HCT116 (cell line): ENCODE measurements around the gene AMMECR1. TPM values are rescaled to one million over a fixed set of nuclear protein-coding genes. Genes with fewer than 3 reads are reported as not detected.

Source experiments
- ATAC-seq: fragments of 200-7000 bp; cut with Tn5 transposase; 2 replicates; pipeline ENCODE4 v1.9.1; 2020; ENCODE audit warnings: mild to moderate bottlenecking, moderate library complexity
- BruUV-seq: library from RNA; stranded (reverse); fragments of 400-500 nt; replicated peaks from 2 replicates; lab custom pipeline; 2021; lab: Mats Ljungman, UMichigan
- CTCF ChIA-PET: fragments of 300-600 bp; sonication (Branson Sonifier 250); formaldehyde crosslinking; loops from one replicate; lab custom pipeline; 2021; ENCODE audit warnings: antibody characterized with exemption; lab: Charles Lee
- POLR2A ChIA-PET: fragments of 300-600, 350-600 bp; sonication (Branson Sonifier 250); formaldehyde crosslinking; loops from one replicate; lab custom pipeline; 2021; ENCODE audit warnings: antibody characterized with exemption; lab: Charles Lee
- RAD21 ChIA-PET, 2 experiments: fragments of 300-600 bp; sonication (Branson Sonifier 250); formaldehyde crosslinking; loops; one replicate each; lab custom pipeline; 2023; ENCODE audit warnings: low total read pairs in 2 of 2; ENCODE audit not compliant: uncharacterized antibody in 2 of 2, unreplicated experiment in 2 of 2, low non-redundant PET in 1 of 2; lab: Charles Lee
- DNase-seq: peaks from one replicate; pipeline ENCODE4 v3.0.0-alpha.2; 2010; ENCODE audit warnings: low read depth, low spot score
- H2AFZ ChIP-seq: fragments of 200-600 bp; shearing (Covaris generic), sonication (generic); 2 replicates; pipeline ENCODE4 v1.6.1; 2017; ENCODE audit warnings: low read depth, mixed run types, mixed read lengths, antibody characterized with exemption, low read length; ENCODE audit not compliant: poor library complexity, severe bottlenecking
- H3K27ac ChIP-seq: 2 replicates; pipeline ENCODE4 v1.5.1; 2012; ENCODE audit warnings: low read depth, low read length
- H3K27me3 ChIP-seq: fragments of 200-600 bp; sonication (generic); 2 replicates; pipeline ENCODE4 v1.6.1; 2016; ENCODE audit warnings: mixed run types, low read length, mixed read lengths; ENCODE audit not compliant: insufficient read depth
- H3K36me3 ChIP-seq, 2 experiments: fragments of 200-500 bp in 1 of 2; fragments of 200-600 bp in 1 of 2; sonication (Bioruptor generic) in 1 of 2; sonication (generic) in 1 of 2; 2 replicates each; pipeline versions ENCODE4 v1.5.1 to v1.6.1; 2014 to 2016; ENCODE audit warnings: low read length in 2 of 2, inconsistent platforms in 1 of 2, mixed read lengths in 1 of 2, mixed run types in 1 of 2; ENCODE audit not compliant: insufficient read depth in 2 of 2, control insufficient read depth in 1 of 2
- H3K4me1 ChIP-seq, 2 experiments: fragments of 200-600 bp in 1 of 2; sonication (generic) in 1 of 2; 2 replicates each; pipeline versions ENCODE4 v1.5.1 to v1.6.1; 2012 to 2017; ENCODE audit warnings: low read length in 2 of 2, inconsistent platforms in 1 of 2, mild to moderate bottlenecking in 1 of 2, mixed read lengths in 1 of 2, mixed run types in 1 of 2, moderate library complexity in 1 of 2; ENCODE audit not compliant: insufficient read depth in 2 of 2, control insufficient read depth in 1 of 2
- H3K4me2 ChIP-seq: fragments of 200-600 bp; sonication (generic); 2 replicates; pipeline ENCODE4 v1.6.1; 2017; ENCODE audit warnings: mixed run types, low read length, mixed read lengths
- H3K4me3 ChIP-seq, 2 experiments: fragments of 200-600 bp in 1 of 2; sonication (generic) in 1 of 2; replicated peaks in 1 of 2; 2 replicates each; pipeline ENCODE4 v1.5.1; 2011 to 2016; ENCODE audit warnings: low read length in 2 of 2, control low read depth in 1 of 2, low read depth in 1 of 2, mild to moderate bottlenecking in 1 of 2, mixed read lengths in 1 of 2, mixed run types in 1 of 2
- H3K79me2 ChIP-seq: fragments of 200-600 bp; sonication (generic); 2 replicates; pipeline ENCODE4 v1.6.1; 2017; ENCODE audit warnings: mild to moderate bottlenecking, mixed run types, low read length, moderate library complexity, mixed read lengths; ENCODE audit not compliant: insufficient read depth
- H3K9ac ChIP-seq: fragments of 200-600 bp; sonication (generic); 2 replicates; pipeline ENCODE4 v1.6.1; 2016; ENCODE audit warnings: low read length, mixed read lengths
- H3K9me2 ChIP-seq: fragments of 200-600 bp; sonication (generic), shearing (Covaris generic); 2 replicates; pipeline ENCODE4 v1.6.1; 2017; ENCODE audit warnings: mixed run types, mild to moderate bottlenecking, moderate library complexity; ENCODE audit not compliant: insufficient read depth
- H3K9me3 ChIP-seq, 2 experiments: fragments of 200-500 bp in 1 of 2; fragments of 200-600 bp in 1 of 2; sonication (Bioruptor generic) in 1 of 2; sonication (generic) in 1 of 2; 2 replicates each; pipeline ENCODE4 v1.6.1; 2014 to 2017; ENCODE audit warnings: low read length in 2 of 2, mixed read lengths in 2 of 2, inconsistent platforms in 1 of 2, low read depth in 1 of 2, mild to moderate bottlenecking in 1 of 2, mixed run types in 1 of 2, moderate library complexity in 1 of 2; ENCODE audit not compliant: control insufficient read depth in 1 of 2, insufficient read depth in 1 of 2
- H4K20me1 ChIP-seq: fragments of 200-600 bp; sonication (generic), shearing (Covaris generic); 2 replicates; pipeline ENCODE4 v1.6.1; 2017; ENCODE audit warnings: mixed run types, mild to moderate bottlenecking, moderate library complexity; ENCODE audit not compliant: insufficient read depth
- CBX3 ChIP-seq: IDR thresholded peaks from 2 replicates; pipeline ENCODE4 v1.6.1; 2012; ENCODE audit warnings: low read depth
- CTCF ChIP-seq, 3 experiments: fragments of 200-600 bp in 1 of 3; sonication (generic) in 1 of 3; IDR thresholded peaks in 2 of 3; conservative IDR thresholded peaks in 1 of 3; 2 replicates each; pipeline ENCODE4 v1.5.1; 2012 to 2017; ENCODE audit warnings: low read depth in 2 of 3, low read length in 2 of 3, antibody characterized with exemption in 1 of 3, borderline replicate concordance in 1 of 3, control low read depth in 1 of 3, mild to moderate bottlenecking in 1 of 3, mixed read lengths in 1 of 3, mixed run types in 1 of 3, moderate library complexity in 1 of 3; ENCODE audit not compliant: insufficient read depth in 1 of 3
- EZH2phosphoT487 ChIP-seq: fragments of 200-600 bp; IDR thresholded peaks from 2 replicates; pipeline ENCODE4 v1.6.1; 2018; ENCODE audit warnings: antibody characterized with exemption, borderline replicate concordance
- JUND ChIP-seq: IDR thresholded peaks from 2 replicates; pipeline ENCODE4 v1.6.1; 2012
- MAX ChIP-seq: IDR thresholded peaks from 2 replicates; pipeline ENCODE4 v1.6.1; 2012
- REST ChIP-seq: IDR thresholded peaks from 2 replicates; pipeline ENCODE4 v1.6.1; 2012; ENCODE audit warnings: low read depth
- TCF7L2 ChIP-seq: IDR thresholded peaks from 2 replicates; pipeline ENCODE4 v1.7.0; 2011; ENCODE audit warnings: borderline replicate concordance, inconsistent platforms; ENCODE audit not compliant: insufficient read depth, insufficient read length; ENCODE audit errors: extremely low read depth
- intact Hi-C: fragments of 100-400 bp; cut with micrococcal nuclease; formaldehyde crosslinking; loops from 2 replicates; pipeline ENCODE4 v1.10.0; 2022
- total RNA-seq: library from RNA; stranded (reverse); gene quantifications from one replicate; pipeline ENCODE4 v1.2.1, GENCODE V29; 2021; ENCODE audit not compliant: unreplicated experiment

The AMMECR1 gene
- total RNA-seq, 1 experiment from 2014 or later, result 9.2 TPM

GRCh38 chrX:110321670-110322069 lies 3.8 kb upstream of the AMMECR1 start (continued):
- no peak for TF ChIP-seq TCF7L2

- Histone ChIP-seq H3K79me2 (peaks cover 14% of the 10 kb centered on the region), H2AFZ (no peak overlapping the region), H3K4me1 (peaks cover 0 to 14% of the 10 kb centered on the region in 2 experiments; a peak in 1 of 4 replicates), H3K36me3 (no peaks in the 10 kb centered on the region), H3K9ac (no peak overlapping the region), H3K9me3 (no peaks in the 10 kb centered on the region), H3K9me2 (no peaks in the 10 kb centered on the region), H3K27ac (no peak overlapping the region), H3K4me2 (no peak overlapping the region), H3K4me3 (no peak overlapping the region), H3K27me3 (no peaks in the 10 kb centered on the region), H4K20me1 (no peaks in the 10 kb centered on the region)
- CTCF ChIA-PET, result no interaction called here
- TF ChIP-seq MAX (no peak), CTCF (IDR thresholded peaks at IDR 0.05 in 2 of 3, conservative IDR thresholded peaks at IDR 0.05 in 1 of 3; ENCODE audit: borderline replicate concordance in 1 of 3, insufficient read depth in 1 of 3, low read depth in 2 of 3, low read length in 2 of 3) (no peak), CBX3 (no peak), EZH2phosphoT487 (no peak), JUND (no peak), REST (no peak)
- no TSS peak for BruUV-seq
- RAD21 ChIA-PET, result no interaction called here
- DNase-seq, result no peak
- POLR2A ChIA-PET, result no interaction called here
- intact Hi-C loops, result no loop called here
- ATAC-seq, result no peak
Observed at GRCh38 chrX:110321081-110321480, 3.2 kb upstream of the AMMECR1 start.
